Thoracic aorta (tissue), 2 donors: ENCODE data around the gene KCNK1. TPM values are rescaled to one million over a fixed set of nuclear protein-coding genes. Genes with fewer than 3 reads are reported as not detected.

Experiments
- ATAC-seq: fragments of 150-250 bp; one replicate; pipeline ENCODE4 v1.8.0; 2017; ENCODE audit warnings: low read depth; ENCODE audit not compliant: insufficient number of reproducible peaks, low FRiP score
- DNase-seq: peaks from one replicate; pipeline ENCODE4 v3.0.0-alpha.2; 2020; ENCODE audit warnings: low spot score
- H3K27ac ChIP-seq, 2 donors: fragments of 200-600 bp; sonication (generic); 1 replicate in 1 of 2; 2 replicates in 1 of 2; pipeline ENCODE4 v1.5.1; 2016; ENCODE audit warnings: mild to moderate bottlenecking in 2 of 2, moderate library complexity in 2 of 2
- H3K27me3 ChIP-seq: fragments of 200-600 bp; sonication (generic); replicated peaks from 2 replicates; pipeline ENCODE4 v1.6.0; 2016; ENCODE audit warnings: mild to moderate bottlenecking; ENCODE audit not compliant: insufficient read depth
- H3K36me3 ChIP-seq: fragments of 200-600 bp; sonication (generic); one replicate; pipeline ENCODE4 v1.5.1; 2016
- H3K4me1 ChIP-seq, 2 donors: fragments of 200-600 bp; sonication (generic); 1 replicate in 1 of 2; 2 replicates in 1 of 2; pipeline versions ENCODE4 v1.5.1 to v1.6.0; 2016; ENCODE audit warnings: low read depth in 2 of 2, mild to moderate bottlenecking in 1 of 2; ENCODE audit not compliant: control insufficient read depth in 1 of 2
- H3K4me3 ChIP-seq: fragments of 200-600 bp; sonication (generic); 2 replicates; pipeline ENCODE4 v1.5.1; 2016; ENCODE audit warnings: mild to moderate bottlenecking
- H3K9me3 ChIP-seq: fragments of 200-600 bp; sonication (generic); 2 replicates; pipeline ENCODE4 v1.5.1; 2016
- CTCF ChIP-seq: fragments of 200-600 bp; sonication (generic); IDR thresholded peaks from one replicate; pipeline ENCODE4 v1.5.1; 2019; ENCODE audit warnings: antibody characterized with exemption
- total RNA-seq, 2 donors: library from RNA; depleted of rRNA; stranded (reverse); fragments of >200 nt; gene quantifications; one replicate each; pipeline versions ENCODE4 v1.1.0 to v1.2.3, GENCODE V29; 2016

The KCNK1 gene
- total RNA-seq, 2 donors from 2014 or later, result 6.2 to 8.5 TPM

- Histone ChIP-seq H3K9me3 (no peaks in the 10 kb centered on the region), H3K4me3 (no peak overlapping the region), H3K27me3 (no peaks in the 10 kb centered on the region), H3K27ac (no peak overlapping the region), H3K4me1 (no peaks in the 10 kb centered on the region), H3K36me3 (no peaks in the 10 kb centered on the region)
- DNase-seq, result no peak
- ATAC-seq, result no peak
- no peak for TF ChIP-seq CTCF
Observed at GRCh38 chr1:233641029-233641428, 27.1 kb downstream of the KCNK1 start.

- H3K27ac ChIP-seq, result no peak overlapping the region
- no peaks in the 10 kb centered on the region for H3K27me3 ChIP-seq
- no peaks in the 10 kb centered on the region for H3K36me3 ChIP-seq
- no peak for DNase-seq
- H3K4me1 ChIP-seq, result no peaks in the 10 kb centered on the region
- ATAC-seq, result no peak
- H3K9me3 ChIP-seq, result no peaks in the 10 kb centered on the region
- no peak overlapping the region for H3K4me3 ChIP-seq
- TF ChIP-seq CTCF, result no peak
Observed at GRCh38 chr1:233647073-233647472, 33.2 kb downstream of the KCNK1 start.

- Histone ChIP-seq H3K9me3 (no peaks in the 10 kb centered on the region), H3K36me3 (no peaks in the 10 kb centered on the region), H3K27ac (no peak overlapping the region), H3K27me3 (no peaks in the 10 kb centered on the region), H3K4me3 (no peak overlapping the region), H3K4me1 (no peaks in the 10 kb centered on the region)
- TF ChIP-seq CTCF, result no peak
- no peak for DNase-seq
- ATAC-seq, result no peak
Observed at GRCh38 chr1:233647636-233648035, 33.7 kb downstream of the KCNK1 start.

- no peaks in the 10 kb centered on the region for H3K4me1 ChIP-seq
- H3K9me3 ChIP-seq, result no peaks in the 10 kb centered on the region
- H3K27ac ChIP-seq, result no peak overlapping the region
- DNase-seq (no peak), ATAC-seq (no peak)
- H3K4me3 ChIP-seq, result no peak overlapping the region
- H3K27me3 ChIP-seq, result no peaks in the 10 kb centered on the region
- H3K36me3 ChIP-seq, result no peaks in the 10 kb centered on the region
- TF ChIP-seq CTCF, result no peak
Observed at GRCh38 chr1:233651061-233651460, 37.2 kb downstream of the KCNK1 start.

GRCh38 chr1:233651563-233652233, 37.8 kb downstream of the KCNK1 start:
- ATAC-seq (no peak), DNase-seq (no peak)
- TF ChIP-seq CTCF, result no peak
- Histone ChIP-seq H3K27me3 (no peaks in the 10 kb centered on the region), H3K36me3 (no peaks in the 10 kb centered on the region), H3K4me3 (no peak overlapping the region), H3K27ac (no peak overlapping the region), H3K4me1 (no peaks in the 10 kb centered on the region), H3K9me3 (no peaks in the 10 kb centered on the region)
